Measurements from ENCODE around the gene MARS1.

DNA sequence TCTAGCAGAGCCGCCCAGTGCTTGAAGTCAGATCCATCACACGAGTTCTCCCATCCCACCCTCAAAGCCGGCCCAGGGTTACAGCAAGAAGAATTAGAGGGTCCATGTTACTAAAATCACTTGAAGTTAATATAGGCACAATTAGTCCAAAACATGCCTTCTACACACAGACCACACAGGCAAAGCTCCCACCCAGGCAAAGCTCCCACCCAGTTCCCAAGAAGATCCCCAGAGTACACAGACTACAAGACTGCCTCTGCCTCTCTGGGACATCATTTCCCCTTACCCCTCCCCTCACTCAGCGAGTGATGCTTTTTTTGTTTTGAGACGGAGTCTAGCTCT, 25.0 kb upstream of the MARS1 start:
- TF ChIP-seq POLR2A (IDR thresholded peaks at IDR 0.05): no peak
- TF ChIP-seq, protein P1, sequence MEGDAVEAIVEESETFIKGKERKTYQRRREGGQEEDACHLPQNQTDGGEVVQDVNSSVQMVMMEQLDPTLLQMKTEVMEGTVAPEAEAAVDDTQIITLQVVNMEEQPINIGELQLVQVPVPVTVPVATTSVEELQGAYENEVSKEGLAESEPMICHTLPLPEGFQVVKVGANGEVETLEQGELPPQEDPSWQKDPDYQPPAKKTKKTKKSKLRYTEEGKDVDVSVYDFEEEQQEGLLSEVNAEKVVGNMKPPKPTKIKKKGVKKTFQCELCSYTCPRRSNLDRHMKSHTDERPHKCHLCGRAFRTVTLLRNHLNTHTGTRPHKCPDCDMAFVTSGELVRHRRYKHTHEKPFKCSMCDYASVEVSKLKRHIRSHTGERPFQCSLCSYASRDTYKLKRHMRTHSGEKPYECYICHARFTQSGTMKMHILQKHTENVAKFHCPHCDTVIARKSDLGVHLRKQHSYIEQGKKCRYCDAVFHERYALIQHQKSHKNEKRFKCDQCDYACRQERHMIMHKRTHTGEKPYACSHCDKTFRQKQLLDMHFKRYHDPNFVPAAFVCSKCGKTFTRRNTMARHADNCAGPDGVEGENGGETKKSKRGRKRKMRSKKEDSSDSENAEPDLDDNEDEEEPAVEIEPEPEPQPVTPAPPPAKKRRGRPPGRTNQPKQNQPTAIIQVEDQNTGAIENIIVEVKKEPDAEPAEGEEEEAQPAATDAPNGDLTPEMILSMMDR (IDR thresholded peaks at IDR 0.05): no peak

All from uterus (tissue), 2 donors.